BJ (cell line): ENCODE measurements around the gene FAM217A. TPM values are rescaled to one million over a fixed set of nuclear protein-coding genes. Genes with fewer than 3 reads are reported as not detected.

ENCODE experiments used
- CTCF ChIA-PET: fragments of 350-600 bp; formaldehyde crosslinking; extraction: SDS; loops from one replicate; lab custom pipeline; 2021; ENCODE audit warnings: antibody characterized with exemption, inconsistent platforms; lab: Yijun Ruan, JAX
- POLR2A ChIA-PET: fragments of 300-600 bp; sonication (Branson Sonifier 250); formaldehyde crosslinking; extraction: SDS; loops from one replicate; lab custom pipeline; 2021; ENCODE audit warnings: antibody characterized with exemption; lab: Charles Lee
- DNase-seq: peaks from one replicate; pipeline ENCODE4 v3.0.0-alpha.2; 2011; ENCODE audit warnings: low read depth
- H3K27me3 ChIP-seq: 2 replicates; pipeline ENCODE4 v1.6.0; 2011; ENCODE audit warnings: low read length; ENCODE audit not compliant: control insufficient read depth, insufficient read depth
- H3K36me3 ChIP-seq: 2 replicates; pipeline ENCODE4 v1.5.1; 2011; ENCODE audit warnings: low read length; ENCODE audit not compliant: control insufficient read depth, insufficient read depth
- H3K4me3 ChIP-seq: 2 replicates; pipeline ENCODE4 v1.5.1; 2011; ENCODE audit warnings: low read depth, mild to moderate bottlenecking, control low read depth, low read length
- CTCF ChIP-seq: IDR thresholded peaks from 2 replicates; pipeline ENCODE4 v1.5.1; 2011; ENCODE audit warnings: low read depth, mild to moderate bottlenecking, control low read depth, inconsistent platforms, low read length, moderate library complexity; ENCODE audit not compliant: insufficient read depth
- polyA plus RNA-seq: library from polyadenylated mRNA; depleted of rRNA; stranded (reverse); fragments of >200 nt; gene quantifications from 2 replicates; pipeline ENCODE4 v1.2.3, GENCODE V29; 2011; rRNA removed

The FAM217A gene
- polyA plus RNA-seq, 1 experiment: not detected

GRCh38 chr6:4020822-4021132 lies 58.2 kb downstream of the FAM217A start:
- Histone ChIP-seq H3K36me3 (no peaks in the 10 kb centered on the region), H3K4me3 (peak overlapping the region; percentile 88), H3K27me3 (no peaks in the 10 kb centered on the region)
- ChIA-PET CTCF (interaction anchor here (0.8 to 2.2 kb wide), 6 partner anchors 12 to 135 kb away, joined by 3 to 10 read pairs (median 4); no protein-coding TSS in a partner anchor), POLR2A (interaction anchor here (0.5 to 1.2 kb wide), 3 partner anchors 115 to 818 kb away, joined by 3 to 6 read pairs (median 5); partner anchors contain the start of genes ECI2 and FAM50B)
- no peak for DNase-seq
- no peak for TF ChIP-seq CTCF

DNA sequence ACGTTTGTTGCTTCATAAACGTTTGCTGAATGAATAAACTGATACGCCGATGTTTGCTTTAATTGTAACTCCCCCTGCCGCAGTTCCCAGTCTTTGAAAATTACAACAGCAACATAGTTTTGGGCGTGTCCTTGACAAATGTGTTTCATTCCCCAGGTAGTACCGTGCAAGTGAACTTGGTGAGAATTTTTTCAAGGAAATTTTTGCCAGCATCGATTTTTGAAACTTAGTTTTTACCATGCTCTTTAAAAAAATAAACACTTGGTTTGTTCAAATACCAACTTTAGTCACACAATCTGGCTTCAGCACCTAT lies 60.1 kb downstream of the FAM217A start:
- Histone ChIP-seq H3K36me3 (no peaks in the 10 kb centered on the region), H3K27me3 (no peaks in the 10 kb centered on the region), H3K4me3 (peak overlapping the region; percentile 63)
- no peak for DNase-seq
- no peak for TF ChIP-seq CTCF
- ChIA-PET CTCF (interaction anchor here (1.8 kb wide), 1 partner anchor 170 kb away, joined by 4 read pairs; the partner anchor contains the start of gene FAM50B), POLR2A (no interaction called here)

Other genes with a start within 250 kb of the FAM217A start
- 9.0 and 9.9 TPM in 2 replicates for gene FAM50B, start 229.8 kb downstream of the FAM217A start, polyA plus RNA-seq
- gene ECI2, start 56.4 kb upstream of the FAM217A start, polyA plus RNA-seq: 55.3 and 72.2 TPM in 2 replicates